Measurements from ENCODE around the gene ABLIM2.

The ABLIM2 gene

DNA sequence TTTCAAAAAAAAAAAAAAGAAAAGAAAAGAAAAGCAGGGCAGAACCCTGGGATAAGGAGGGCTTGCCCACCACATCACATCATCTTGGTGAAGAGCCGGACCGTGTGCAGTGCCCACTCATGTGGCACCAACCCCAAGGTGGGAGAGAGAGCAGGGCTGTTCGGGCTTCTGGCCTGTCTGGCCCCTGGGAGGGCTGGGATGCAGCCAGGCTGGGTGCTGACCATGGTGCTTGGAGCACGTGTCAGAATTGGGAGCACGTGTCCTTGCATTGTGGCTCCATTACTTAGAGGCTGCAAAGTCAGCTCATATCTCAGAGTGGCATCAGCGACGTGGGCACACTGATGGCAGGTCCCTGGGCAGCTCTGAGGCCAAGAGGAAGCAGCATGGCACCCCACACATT is 118.0 kb downstream of the ABLIM2 start:
- no peak for DNase-seq

GRCh38 chr4:8039853-8040252 is 118.8 kb downstream of the ABLIM2 start:
- no peak for DNase-seq

DNA sequence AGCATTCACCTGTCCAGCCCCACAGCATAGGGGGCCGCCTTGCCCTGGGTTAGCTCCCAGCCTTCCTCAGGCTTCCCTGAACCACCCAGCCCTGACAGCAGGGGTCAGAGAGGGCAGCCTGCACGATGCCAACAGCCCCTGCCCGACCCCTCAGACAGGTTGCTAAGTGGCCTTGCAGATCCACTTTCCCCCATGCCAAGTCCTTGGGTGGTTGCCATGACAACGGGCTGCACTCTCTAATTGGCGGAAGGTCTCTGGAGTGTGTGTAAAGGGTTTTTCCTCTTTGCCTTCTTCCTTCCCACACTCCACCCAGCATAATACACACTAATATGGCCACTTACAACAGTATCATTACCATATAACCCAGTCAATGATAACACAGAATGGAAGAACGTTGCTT is 119.3 kb downstream of the ABLIM2 start:
- DNase-seq: peak; percentile 47

DNA sequence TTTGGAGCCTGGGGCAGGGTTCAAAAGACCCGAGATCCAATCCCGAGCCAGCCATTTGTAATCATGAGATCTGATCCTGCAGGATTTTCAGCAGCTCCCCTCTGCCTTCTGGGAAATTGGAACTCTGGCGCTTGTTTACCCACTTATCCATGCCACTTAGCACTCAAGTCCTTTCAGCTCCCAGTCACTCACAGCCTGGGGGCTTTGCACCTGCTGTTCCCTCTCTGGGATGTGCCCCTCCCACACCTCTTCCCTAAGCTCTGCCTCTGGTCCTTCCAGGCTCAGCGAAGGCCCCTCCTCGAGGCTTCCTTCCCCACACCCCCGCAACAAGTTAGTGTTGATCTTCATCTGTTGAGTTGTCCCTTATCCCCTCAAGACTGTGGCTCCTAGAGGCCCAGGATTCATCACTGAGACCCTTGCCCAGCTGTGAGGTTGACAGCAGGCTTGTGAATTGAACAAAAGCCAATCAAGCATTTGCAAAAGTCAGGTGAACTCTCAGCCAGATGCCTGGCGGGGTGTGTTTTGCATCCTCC is 119.8 kb downstream of the ABLIM2 start:
- peak; percentile 81 for DNase-seq

GRCh38 chr4:8038083-8038482 is 120.5 kb downstream of the ABLIM2 start:
- DNase-seq: no peak

DNA sequence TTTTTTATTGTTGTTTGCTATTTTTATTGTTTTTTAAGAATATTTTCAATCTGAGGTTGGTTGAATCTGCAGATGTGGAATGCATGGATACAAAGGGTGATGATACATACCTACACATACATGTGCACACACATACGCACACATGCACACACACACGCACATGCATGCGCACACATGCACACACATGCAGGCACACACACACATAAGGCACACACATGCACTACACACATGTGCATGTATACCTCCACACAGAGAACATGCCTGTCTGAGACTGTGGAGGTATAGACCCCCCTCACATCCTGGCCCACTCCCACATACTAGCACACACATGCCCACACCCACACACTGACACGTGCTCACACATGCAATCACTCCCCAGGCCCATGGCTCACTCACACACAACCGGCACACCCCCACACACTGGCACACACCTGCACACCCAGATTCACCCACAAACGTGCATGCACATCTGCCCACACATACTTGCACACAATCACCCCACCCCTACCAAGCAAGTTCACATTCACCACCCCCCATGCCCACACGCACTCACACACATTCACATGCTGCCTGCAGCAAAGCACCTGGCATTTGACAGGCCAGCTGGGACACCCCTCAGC is 121.4 kb downstream of the ABLIM2 start:
- DNase-seq: no peak

GRCh38 chr4:8035371-8035780 is 123.2 kb downstream of the ABLIM2 start:
- DNase-seq: no peak

DNA sequence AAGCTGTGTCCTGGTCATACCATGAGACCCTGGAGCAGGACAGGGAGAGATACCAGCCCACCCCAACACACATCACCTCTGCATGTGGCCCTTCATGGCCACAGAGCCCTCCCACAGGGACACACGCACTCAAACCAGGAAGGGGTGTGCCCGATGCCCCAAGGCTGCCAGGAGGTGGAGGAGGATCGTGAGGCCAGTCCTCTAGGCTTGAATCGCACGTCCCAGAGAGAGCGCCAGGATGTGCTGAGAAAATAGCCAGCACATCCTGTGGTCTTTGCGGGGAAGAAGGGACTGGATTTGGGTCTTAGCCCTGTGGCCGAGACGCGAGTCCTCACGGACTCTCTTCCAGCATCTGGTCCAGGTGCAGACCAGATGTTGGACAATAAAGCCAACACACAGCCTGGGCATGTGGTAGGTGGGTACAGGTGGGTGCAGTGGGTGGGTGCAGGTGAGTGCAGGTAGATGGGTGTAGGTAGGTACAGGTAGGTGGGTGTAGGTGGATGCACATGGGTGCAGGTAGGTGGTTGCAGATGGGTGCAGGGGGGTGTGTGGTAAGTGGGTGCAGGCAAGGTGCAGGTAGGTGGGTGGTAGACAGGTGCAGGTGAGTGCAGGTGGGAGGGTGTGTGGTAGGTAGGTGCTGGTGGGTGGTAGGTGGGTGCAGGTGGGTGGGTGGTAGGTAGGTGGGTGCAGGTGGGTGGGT is 124.6 kb downstream of the ABLIM2 start:
- no peak for DNase-seq

DNA sequence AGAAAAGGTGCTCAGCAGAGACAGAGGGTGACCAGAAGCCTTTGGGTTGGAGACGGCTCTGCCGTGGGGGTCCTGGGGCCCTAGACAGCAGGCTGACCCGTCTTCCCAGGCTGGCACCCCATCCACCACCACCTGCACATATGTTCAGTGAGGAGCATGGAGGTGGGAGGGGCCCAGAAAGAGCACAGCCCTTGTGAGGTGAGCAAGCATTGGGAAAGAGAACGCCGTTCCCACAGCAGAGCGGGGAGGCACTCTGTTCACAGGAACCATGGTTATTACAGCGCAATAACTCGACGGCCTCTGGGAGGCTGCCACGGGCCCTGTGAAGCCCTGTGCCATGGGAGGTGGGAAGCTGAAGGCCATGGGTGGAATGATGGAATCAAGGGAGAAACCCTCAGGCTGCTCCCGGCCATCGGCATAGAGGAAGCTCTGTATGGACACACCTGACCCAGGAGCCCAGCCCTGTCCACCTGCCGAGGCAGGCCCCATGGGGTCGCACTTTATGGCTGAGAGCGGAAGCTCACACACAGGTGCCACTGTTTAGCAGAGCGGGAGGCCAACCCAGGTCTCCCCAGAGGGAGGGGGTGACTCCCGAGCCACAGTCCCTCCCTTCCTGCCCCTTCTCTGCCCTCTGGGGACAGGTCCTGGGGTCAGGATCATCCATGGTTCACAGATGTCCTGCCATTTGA is 125.4 kb downstream of the ABLIM2 start:
- DNase-seq: peak; percentile 47

- DNase-seq: peak; percentile 29
Observed at GRCh38 chr4:8032381-8032780, 126.2 kb downstream of the ABLIM2 start.

DNA sequence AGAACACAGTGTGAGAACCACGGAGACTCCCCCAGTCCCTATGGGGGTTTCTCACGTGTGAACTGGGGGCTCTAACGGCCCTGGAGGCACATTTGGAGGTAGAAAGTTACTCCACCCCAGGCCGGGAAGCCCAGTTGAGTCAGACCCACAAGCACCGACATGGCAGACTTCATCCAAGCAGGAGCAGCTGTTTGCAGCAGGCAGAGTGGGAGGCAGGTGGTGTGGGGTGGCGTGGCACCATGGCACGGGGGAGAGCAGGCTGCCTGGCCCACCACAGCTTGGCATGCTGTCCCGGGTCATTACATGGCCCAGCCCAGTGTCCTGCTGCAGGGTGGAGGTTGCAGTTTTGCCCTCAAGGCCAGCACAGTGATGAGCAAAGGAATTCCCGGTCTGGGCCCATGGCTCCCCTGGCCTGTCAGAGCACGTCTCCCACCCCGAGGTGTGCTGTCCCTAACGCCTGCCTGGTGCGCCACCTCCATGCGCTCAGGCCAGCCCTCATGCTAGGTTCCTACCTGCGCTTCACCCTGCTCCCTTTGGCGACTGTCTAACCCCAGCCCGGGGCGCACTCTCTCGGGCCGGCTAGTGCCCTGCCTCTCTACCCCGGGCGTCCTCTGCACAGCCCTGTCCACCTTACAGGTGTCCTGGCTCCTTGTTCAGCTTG is 128.4 kb downstream of the ABLIM2 start:
- DNase-seq: no peak

DNA sequence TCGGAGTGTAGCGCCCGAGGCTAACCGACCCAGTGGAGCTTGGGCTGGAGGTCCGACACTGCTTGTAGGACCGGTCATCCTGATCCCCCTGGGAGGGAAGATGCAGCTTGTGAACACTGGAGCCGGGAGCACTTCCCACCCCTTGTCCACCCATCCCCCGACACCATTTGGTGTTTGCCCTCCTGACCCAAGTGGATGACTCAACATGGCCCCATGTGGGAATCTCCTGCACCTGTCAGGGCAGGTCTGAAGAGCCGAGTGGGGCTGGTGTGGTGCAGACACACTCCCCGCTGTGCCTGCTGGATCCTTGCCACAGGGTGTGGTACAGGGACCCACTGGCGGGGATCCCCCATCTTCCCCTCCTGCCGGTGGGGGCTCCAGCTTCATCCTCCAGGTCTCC is 128.9 kb downstream of the ABLIM2 start:
- no peak for DNase-seq

- no peak for DNase-seq
Observed at GRCh38 chr4:8028884-8029568, 129.6 kb downstream of the ABLIM2 start.

GRCh38 chr4:8028368-8028767 is 130.2 kb downstream of the ABLIM2 start:
- no peak for DNase-seq

GRCh38 chr4:8026453-8026852 is 132.2 kb downstream of the ABLIM2 start:
- DNase-seq: no peak

GRCh38 chr4:8025668-8026067 is 132.9 kb downstream of the ABLIM2 start:
- no peak for DNase-seq

- no peak for DNase-seq
Observed at GRCh38 chr4:8024073-8024786, 134.4 kb downstream of the ABLIM2 start.

DNA sequence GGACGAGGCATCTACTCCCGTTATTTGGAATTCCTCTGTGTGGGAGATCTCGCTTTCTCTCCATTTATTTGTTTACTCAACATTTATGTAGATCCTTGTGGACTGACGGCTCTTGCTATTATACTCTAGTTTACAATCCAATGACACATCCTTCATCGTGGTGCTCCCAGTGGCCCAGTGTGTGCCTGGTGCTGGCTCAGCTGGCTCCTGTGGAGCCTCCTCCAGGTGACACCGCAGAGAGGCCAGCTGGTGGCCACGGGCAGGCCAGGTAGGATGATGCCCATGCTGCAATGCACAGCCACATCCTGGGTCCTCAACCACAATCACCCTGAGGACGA is 134.9 kb downstream of the ABLIM2 start:
- no peak for DNase-seq

- no peak for DNase-seq
Observed at GRCh38 chr4:8022767-8023695, 135.6 kb downstream of the ABLIM2 start.

DNA sequence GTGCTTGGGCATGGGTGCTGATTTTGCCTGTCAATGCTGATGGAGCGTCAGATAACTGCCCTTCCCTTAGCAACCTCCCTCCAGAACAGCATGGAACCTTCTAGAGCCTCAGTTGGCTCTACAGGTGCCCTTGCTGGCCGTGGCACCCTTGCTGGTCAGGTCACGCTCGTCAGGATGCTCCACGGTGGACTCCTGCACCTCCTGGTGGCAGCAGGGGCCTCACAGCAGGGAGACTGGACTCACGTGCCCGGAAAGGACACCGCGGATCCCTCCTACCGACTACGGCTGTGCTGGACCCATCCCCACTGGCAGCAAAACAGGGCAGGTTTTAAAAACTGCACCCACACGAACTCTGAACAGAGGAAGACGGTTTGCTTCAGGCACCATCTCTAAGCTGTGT is 136.8 kb downstream of the ABLIM2 start:
- DNase-seq: no peak

Data from DMS153 (cell line).